Renal cortical epithelial cell (primary cell): ENCODE data around the gene HIGD1B. TPM values are rescaled to one million over a fixed set of nuclear protein-coding genes. Genes with fewer than 3 reads are reported as not detected.

Experiments
- DNase-seq: peaks from one replicate; pipeline ENCODE4 v3.0.0-alpha.2; 2011; ENCODE audit warnings: low read depth
- total RNA-seq: library from RNA; depleted of rRNA; stranded (reverse); fragments of >200 nt; gene quantifications from 2 replicates; pipeline ENCODE4 v1.2.3, GENCODE V29; 2014

The HIGD1B gene
- total RNA-seq, 1 donor from 2014 or later = not detected

GRCh38 chr17:44837196-44837595 is 10.5 kb upstream of the HIGD1B start:
- DNase-seq = no peak

- DNase-seq = no peak
These were observed 7.4 kb upstream of the HIGD1B start for GRCh38 chr17:44840274-44840673.

- DNase-seq = no peak
These were observed 6.7 kb upstream of the HIGD1B start for GRCh38 chr17:44840936-44841335.

DNA sequence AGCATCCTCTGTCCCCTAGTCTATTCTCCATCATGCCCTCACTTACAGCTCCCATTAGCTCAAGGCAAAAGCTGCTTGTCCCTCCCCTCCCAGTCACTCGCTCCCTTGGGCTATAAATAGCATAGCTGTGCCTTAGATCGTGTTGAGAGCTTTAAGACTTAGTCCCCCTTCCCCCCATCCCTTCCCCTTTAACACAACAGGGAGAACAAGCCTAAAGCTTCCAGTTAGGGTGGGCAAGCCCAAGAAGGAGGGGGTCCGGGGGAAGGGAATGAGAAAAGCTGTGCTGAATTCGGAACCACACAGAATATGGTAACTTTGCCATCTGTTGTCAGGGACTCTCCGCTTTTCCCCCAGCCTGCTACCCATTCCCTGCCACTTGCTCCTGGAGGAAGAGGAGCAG is 4.9 kb upstream of the HIGD1B start:
- no peak for DNase-seq

DNA sequence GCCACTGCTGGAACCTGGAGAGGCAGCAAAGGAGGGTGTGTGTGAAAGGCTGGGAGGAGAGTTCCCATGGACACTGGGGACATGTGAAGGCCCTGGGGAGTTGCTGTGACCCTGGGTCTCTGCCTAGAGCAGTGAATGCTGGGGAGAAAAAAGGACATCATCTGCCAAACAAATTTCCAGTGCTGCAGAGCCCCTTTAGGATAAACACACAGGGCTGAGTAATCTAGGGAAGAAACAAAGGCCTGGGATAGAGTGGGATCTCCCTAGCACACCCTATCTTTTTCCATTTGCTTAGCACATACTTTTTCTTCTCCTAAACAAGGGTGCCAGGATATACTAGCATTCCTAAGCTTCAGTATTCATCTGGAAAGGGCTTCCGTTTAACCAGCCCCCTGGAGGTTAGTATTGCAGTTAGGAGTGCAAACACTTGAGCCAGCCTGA is 3.3 kb upstream of the HIGD1B start:
- DNase-seq = no peak

- DNase-seq = no peak
These were observed 1.5 kb upstream of the HIGD1B start for GRCh38 chr17:44846206-44846605.

- no peak for DNase-seq
These were observed 643 bp downstream of the HIGD1B start for GRCh38 chr17:44848257-44848795.

GRCh38 chr17:44848961-44849489 is 1.3 kb downstream of the HIGD1B start:
- DNase-seq = no peak

GRCh38 chr17:44850025-44850424 is 2.3 kb downstream of the HIGD1B start:
- DNase-seq = no peak

- no peak for DNase-seq
These were observed 2.9 kb downstream of the HIGD1B start for GRCh38 chr17:44850612-44851011.

GRCh38 chr17:44854192-44854591 is 6.5 kb downstream of the HIGD1B start:
- no peak for DNase-seq

GRCh38 chr17:44859701-44860100 is 12.0 kb downstream of the HIGD1B start:
- no peak for DNase-seq

GRCh38 chr17:44862278-44862914 is 14.7 kb downstream of the HIGD1B start:
- DNase-seq = no peak

GRCh38 chr17:44863061-44863918 is 15.6 kb downstream of the HIGD1B start:
- DNase-seq = no peak

DNA sequence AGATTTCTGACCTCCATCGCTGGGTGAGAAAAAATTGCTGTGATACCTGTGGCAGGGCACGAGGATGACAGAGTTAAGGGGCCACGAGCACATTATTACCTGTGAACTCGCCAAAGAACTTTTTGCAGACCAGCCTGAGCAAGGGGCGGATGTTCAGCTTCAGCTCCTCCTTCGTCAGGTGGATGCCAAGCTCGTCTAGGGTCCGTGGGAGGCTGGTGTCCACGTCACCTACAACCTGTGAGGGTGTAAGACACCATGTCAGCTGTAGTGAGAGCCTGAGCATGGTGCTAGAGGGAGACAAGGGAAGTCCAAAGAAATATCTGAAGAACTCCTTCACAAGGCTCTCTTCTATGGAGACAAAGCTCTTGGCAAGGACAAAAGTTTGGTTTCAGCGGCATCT is 17.1 kb downstream of the HIGD1B start:
- DNase-seq = no peak

- DNase-seq = peak; percentile 62
These were observed 17.6 kb downstream of the HIGD1B start for GRCh38 chr17:44865231-44865660.

DNA sequence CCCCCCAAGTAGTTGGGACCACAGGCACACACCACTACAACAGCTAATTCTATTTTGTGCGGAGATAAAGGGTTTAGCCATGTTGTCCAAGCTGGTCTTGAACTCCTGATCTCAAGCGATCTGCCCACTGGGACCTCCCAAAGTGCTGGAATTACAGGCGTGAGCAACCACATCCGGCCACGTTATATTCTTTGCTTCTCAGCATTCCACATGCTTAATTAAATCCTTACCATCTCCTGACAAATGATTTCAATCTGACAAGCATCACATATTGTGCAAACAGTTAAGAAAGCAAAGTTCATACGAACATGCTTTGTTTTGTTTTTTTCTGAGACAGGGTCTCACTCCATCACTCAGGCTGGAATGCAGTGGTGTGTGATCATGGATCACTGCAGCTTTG is 18.2 kb downstream of the HIGD1B start:
- DNase-seq = no peak

DNA sequence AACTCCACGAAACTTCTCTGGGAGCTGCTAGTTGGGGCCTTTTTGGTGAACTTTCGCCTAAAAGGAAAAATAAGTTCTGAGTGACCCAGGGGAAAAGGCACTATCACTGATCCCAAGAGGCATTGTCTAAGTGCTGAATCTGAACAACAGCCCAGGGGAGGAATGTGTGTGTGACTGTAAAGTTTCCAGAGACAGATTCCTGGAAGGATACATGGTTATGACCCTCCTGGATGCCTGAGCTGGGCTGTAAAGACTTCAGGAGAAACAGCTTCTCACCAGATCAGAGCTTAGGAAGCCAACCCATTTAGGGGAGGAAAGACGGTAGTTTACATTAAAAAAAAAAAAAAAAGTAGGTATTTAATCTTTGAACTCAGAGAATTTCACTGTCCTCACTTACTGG is 20.2 kb downstream of the HIGD1B start:
- DNase-seq = no peak

DNA sequence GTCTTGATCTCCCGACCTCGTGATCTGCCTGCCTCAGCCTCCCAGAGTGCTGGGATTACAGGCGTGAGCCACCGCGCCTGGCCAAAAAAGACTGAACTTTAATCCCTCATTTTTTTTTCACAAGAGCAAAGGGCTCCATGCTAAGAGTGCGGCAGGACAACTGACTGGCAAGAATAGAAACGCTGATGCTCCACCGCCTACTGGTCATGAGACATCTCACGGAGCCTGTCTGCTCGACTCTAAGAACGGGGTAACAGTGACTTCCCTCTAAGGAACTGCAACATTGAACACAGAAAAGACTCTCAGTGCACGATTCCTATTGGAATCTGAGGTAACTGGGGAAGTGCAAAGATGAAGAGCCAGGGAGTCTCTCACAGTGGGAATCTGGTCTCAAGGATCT is 23.9 kb downstream of the HIGD1B start:
- no peak for DNase-seq

DNA sequence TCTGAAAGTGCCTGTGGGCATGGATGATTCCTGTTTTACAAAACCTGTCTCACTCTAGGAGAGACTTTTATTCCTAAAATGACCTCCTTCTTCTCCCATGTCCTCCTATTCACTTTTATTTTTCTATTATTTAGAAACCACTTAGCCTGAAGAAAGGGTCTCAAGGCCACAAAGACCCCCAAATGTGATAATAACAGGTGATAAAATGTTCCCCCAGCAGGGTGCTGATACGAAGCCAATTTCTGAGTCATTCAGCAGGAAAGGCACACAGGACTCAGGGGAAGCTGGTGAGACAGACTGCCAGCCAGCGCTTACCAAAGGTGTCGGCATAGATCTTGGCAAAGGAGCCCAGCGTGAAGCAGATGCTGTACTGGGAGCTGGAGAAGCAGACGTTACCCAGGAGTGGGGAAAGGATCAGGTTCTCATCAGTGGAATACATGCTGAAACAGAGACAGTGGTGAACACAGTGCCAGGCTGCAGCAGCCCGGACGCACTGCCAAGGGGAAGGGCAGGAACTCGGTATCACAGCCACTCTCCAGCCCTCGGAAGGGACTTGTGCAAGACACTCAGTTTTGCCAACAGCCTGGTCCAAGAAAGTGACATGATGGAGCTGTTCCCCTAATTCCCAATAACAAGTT is 24.6 kb downstream of the HIGD1B start:
- DNase-seq = no peak

DNA sequence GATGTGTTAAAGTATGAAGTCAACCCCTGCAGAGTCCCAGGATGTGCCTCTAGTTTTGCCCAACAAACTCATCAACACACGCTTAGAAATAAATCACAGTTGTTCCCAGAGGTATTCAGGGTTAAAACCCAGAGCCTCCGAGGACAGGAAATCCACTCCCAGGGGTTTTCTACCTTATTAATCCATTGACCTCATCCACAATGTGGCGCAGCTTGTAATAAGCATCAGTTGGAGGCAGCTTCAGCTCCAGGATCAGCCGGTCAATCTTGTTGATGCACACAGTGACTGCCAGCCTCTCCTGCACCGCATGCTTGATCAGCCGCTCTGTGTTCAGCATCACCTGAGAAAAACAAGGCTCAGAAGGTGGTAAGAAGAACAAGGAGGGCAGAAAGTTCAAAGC is 28.1 kb downstream of the HIGD1B start:
- no peak for DNase-seq

GRCh38 chr17:44877121-44877520 is 29.4 kb downstream of the HIGD1B start:
- no peak for DNase-seq
